GM21526 (cell line): Measurements from ENCODE around the gene CLSTN2.

ENCODE experiments used
- ATAC-seq: cut with Tn5 transposase; IDR thresholded peaks from one replicate; pipeline ENCODE4 v1.9.1; 2021; ENCODE audit warnings: moderate library complexity; ENCODE audit not compliant: unreplicated experiment, low FRiP score

The CLSTN2 gene

DNA sequence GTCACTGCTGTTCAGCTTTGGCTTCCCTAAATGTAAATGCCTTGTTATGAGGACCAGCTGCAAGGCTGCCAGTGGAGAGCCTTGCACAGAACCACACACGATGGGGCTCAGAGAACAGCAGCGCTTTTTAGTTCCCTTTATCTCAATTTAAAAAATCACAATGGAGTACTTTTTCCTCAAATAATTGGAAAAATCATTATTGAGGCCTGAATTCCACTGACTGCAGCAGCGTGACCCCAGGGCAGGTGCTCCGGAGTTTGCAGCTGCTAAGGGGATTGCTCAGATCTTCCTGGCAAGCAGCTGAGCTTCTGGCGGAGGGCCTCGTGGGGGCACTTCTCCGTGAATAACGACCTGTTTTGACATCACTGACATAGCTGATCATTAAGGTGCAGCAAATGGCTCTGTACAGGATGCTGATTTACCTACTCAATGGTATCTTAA, 497.3 kb downstream of the CLSTN2 start:
- ATAC-seq, result no peak

DNA sequence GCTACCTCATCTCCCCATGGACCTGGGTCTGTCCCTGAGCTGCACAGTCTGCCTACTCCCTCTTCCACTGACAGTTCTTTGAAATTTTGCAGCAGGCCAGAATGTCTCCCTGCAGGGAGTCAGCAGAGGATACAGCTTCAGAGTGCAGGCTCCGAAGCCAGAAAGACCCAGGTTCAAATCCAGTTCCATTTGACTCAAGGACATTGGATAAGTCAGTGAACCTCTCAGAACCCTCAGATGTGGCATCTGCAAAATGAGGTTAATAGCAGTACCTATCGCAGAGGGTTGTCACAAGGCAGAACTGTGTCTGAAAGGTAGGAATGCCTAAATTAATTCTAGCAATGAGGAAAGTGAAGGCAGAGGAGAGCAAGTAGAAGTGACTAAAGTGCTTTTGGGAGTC, 498.4 kb downstream of the CLSTN2 start:
- no peak for ATAC-seq

GRCh38 chr3:140434261-140434905, 499.4 kb downstream of the CLSTN2 start:
- ATAC-seq, result no peak

DNA sequence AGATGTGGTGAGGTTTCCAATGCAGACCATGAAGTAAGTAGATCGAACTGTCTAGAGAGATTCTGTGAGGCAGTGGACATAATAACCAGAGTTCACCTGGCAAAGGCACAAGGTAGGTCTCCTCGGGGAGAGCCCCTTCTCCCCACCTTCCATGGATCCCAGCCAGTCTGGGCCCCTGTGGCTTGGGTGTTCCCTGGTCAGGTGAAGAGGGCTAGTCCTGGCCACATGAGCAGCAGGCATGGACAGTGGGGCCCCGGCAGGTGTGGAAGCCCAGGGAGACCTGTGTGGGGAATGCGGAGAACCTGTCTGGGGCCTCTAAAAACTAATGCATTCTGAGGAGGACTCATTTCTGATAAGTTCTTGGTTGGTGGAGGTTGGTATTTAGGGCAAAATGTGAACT, 501.4 kb downstream of the CLSTN2 start:
- no peak for ATAC-seq

DNA sequence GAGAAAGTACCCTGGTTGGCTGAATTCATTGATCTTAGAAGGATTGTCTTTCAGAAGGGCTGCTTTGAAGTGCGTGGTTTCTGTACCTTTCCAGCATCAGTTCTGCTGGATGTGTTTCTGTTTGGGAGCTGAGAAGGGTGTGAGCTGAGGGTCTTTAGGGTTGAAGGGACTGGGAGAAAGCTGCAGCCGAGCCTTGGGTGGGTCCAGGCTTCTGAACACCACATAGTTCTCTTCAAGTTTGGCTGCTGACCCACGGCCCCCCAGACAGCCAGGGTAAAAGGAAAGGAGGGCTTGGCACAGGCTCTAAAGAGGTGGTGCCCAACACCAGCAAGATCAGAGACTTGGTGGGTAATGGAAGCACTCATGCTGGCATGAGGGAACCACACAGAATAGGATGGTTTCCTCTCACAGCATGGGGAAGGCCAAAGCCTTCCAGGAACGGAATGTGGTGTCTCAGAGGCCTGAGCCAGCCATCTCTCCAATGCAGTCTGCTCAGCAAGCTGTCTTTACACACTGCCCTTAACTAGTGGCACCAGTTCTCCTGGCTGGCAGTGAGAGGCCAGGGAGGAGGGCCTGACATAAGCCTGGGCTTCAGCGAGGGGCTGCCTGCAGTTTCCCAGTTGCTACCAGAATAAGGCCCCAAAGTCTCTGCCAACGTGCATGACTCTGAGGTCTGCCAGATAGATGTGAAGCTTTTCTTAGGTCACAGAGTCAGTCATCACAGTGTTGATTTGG, 503.9 kb downstream of the CLSTN2 start:
- ATAC-seq, result no peak

DNA sequence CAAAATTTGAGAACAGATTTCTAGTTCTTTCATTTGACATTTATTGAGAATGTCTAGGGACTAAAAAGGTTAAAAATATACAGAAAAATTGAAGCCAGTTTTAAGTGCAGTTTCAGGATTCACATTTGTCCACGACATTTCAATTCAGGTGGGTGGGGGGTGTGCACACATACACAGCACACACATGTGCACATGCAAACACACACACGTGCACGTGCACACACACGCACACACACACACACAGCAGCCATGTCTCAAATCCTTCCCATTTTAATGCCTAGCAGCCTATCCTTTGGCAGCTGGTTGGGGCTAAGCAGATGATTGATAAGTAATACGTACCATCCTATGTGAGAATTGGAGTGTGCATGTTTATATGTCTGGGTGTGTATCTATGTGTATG, 504.5 kb downstream of the CLSTN2 start:
- ATAC-seq, result no peak

GRCh38 chr3:140440446-140440845, 505.5 kb downstream of the CLSTN2 start:
- no peak for ATAC-seq

DNA sequence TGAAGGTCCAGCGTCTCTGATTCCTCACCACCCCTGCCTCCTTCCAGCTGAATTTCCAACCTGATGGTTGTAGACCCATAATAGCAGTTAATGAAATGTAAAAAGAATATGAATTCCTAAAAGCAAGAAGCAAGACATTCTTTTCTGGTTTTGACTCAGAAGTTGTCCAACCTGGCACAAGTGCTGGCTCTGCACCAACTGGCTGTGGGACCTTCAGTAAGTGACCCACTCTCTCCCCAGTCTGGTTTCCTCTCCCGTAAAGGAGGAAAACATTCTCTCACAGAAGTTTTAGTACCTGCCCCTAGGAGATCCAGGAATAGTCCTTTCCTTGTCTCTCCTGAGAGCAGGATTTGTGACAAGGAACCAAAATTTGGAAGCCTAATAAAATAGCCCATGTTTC, 506.0 kb downstream of the CLSTN2 start:
- no peak for ATAC-seq

GRCh38 chr3:140442621-140443020, 507.6 kb downstream of the CLSTN2 start:
- ATAC-seq, result no peak

DNA sequence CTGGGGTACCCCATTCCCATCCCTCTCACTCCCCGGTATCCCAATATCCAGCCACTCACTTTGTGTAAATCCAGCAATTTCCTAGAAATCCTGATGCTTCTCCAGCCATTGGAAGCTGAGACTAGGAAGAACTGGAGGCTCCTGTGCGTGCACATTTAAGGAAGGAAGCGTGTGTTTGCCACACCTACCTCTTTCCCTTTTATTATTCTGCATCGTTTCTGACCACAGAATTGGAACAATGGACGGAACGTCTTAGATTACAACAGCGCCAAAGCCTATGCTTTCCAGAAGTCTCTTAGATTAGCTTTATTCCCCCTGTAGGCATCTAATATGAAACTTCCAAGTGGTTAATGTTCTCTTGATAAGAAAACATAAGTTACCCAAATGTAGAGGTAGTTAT, 508.1 kb downstream of the CLSTN2 start:
- ATAC-seq, result no peak

- no peak for ATAC-seq
Observed at GRCh38 chr3:140443806-140444205, 508.8 kb downstream of the CLSTN2 start.

GRCh38 chr3:140446734-140447133, 511.7 kb downstream of the CLSTN2 start:
- no peak for ATAC-seq

DNA sequence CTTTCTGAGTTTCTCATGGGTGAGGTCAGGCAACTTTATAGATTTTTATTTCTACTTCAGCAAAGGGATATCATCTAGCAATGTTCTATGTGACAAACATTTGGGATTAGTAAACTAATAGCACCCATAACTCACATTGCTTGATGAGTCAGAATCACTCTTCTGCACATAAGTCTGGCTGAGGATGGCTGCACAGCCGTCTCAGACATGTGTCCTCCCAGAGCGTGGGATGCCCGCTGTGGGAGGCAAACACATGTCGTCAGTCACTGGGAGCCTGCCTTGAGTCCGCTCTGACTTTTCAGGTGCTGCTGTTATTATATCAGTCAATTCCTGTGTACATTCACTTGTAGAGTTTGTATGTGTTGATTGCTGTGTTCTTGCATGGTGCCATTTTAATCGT, 512.2 kb downstream of the CLSTN2 start:
- no peak for ATAC-seq

GRCh38 chr3:140448001-140448400, 513.0 kb downstream of the CLSTN2 start:
- no peak for ATAC-seq

DNA sequence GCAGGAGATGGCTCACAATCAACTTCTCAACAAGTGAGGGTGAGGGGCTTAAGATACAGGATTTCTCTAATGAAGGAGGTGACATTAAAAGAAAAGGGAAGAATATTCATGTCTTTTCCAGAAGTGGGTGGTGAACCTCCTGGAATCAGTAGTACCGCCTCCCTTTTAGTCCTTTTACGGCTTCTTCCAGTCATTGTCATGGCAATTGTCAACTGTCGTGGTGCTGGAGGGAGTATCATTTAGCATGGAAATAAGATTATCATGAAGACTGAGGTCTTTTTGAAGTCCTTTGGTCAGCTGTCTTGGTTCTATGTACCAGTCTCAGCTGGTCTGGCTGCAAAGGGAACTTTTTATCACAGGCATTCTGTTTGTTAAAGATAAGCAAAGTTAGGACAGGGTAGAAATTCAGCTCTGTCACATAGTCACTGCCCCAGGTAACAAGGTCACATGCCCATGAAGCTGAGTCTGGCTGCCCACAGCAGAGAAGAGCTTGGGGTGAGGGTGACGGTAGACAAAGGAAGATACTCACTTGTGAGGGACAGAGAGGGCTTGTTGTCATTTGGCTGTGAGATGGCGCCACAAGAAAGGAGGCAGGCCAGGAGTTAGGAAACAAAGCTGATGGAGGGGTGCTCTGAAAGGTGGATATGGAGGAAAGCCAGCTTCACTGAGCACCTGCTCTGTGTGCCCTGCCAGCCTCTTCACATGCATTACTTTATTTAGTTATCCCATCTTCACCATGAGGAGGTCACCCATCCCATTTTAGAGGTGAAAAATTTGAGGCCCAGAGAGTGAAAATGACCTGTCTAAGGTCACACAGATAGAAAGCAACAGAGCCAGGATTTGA, 514.6 kb downstream of the CLSTN2 start:
- ATAC-seq, result no peak

DNA sequence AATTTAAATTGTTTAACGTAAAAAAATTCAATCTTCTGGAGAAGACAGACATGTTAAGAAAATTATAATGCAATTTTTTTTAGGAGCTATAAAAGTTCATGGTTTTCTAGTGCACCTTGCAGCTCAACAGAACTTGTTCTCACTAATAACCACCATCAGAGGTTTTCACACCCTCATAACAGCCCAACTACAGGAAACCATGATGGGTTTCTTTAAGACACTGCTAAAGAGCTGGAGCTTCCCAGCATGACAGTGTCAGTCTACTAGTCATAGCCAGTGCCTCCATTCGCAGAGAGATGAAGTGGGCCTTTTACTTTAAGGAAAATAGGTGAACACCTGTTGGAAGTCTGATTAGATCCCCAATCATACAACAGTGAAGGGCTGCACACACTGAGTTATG, 518.8 kb downstream of the CLSTN2 start:
- ATAC-seq, result no peak

GRCh38 chr3:140455521-140456214, 520.7 kb downstream of the CLSTN2 start:
- ATAC-seq, result no peak

- ATAC-seq, result no peak
Observed at GRCh38 chr3:140456974-140457373, 522.0 kb downstream of the CLSTN2 start.

DNA sequence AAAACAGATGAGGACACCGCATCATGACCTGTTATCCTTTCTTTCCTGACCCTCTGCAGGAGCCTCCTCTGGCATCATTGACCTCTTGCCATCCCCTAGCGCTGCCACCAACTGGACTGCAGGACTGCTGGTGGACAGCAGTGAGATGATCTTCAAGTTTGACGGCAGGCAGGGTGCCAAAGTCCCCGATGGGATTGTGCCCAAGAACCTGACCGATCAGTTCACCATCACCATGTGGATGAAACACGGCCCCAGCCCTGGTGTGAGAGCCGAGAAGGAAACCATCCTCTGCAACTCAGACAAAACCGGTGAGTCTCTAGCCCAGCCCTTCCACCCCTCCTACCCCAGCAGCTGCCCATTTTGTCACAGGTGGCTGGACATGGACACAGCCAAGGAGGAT, 524.5 kb downstream of the CLSTN2 start:
- no peak for ATAC-seq

DNA sequence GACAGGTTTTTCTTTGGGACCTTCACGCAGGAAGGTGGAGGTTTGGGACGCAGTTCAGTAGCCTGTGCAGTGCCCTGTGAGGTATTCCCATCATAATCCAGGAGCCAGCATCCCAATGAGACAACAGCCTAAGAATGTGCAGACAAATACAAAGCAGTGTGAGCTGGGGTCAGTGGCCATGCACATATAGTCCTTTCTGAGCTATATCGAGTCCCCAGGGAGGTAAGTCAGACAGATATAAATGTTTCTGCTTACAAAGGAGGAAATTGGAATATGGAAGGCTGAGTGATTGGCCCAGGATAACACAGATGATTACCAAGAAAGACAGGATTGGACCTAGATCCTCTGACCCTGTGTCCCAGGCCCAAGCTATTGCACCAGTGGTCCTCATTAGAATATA, 526.3 kb downstream of the CLSTN2 start:
- no peak for ATAC-seq

- no peak for ATAC-seq
Observed at GRCh38 chr3:140463355-140463754, 528.4 kb downstream of the CLSTN2 start.
